Erythroblast (primary cell): ENCODE results near the gene TRIM58.

Experiments used
- GATA1 ChIP-seq: IDR thresholded peaks from 2 replicates; pipeline ENCODE4 v1.6.1; 2011; ENCODE audit warnings: low read depth, mild to moderate bottlenecking, control low read depth, low read length, moderate library complexity
- POLR2A ChIP-seq: IDR thresholded peaks from 2 replicates; pipeline ENCODE4 v1.6.1; 2011; ENCODE audit warnings: mild to moderate bottlenecking, low read length

GRCh38 chr1:247849616-247850015 lies 7.4 kb upstream of the TRIM58 start:
- TF ChIP-seq POLR2A (no peak), GATA1 (no peak)
